ENCODE measurements around the gene LAP3. TPM values are rescaled to one million over a fixed set of nuclear protein-coding genes. Genes with fewer than 3 reads are reported as not detected.

LAP3 gene
- 33.7 to 47.8 TPM (median 37.6 TPM) in 5 replicates for total RNA-seq (2022; extraction: Qiagen RNA extraction)

GRCh38 chr4:17576932-17577664 lies at the start of gene LAP3:
LAP3 (plus strand) TSS chr4:17577198; CDS start chr4:17577466, 268 bp downstream.

GRCh38 chr4:17614416-17615299 lies 37.7 kb downstream of the LAP3 start, which contains the start of gene MED28:
MED28 (plus strand) TSS chr4:17614641; CDS start chr4:17614655, 14 bp downstream.

Other genes with a start within 250 kb of the LAP3 start
- gene QDPR, start 65.1 kb upstream of the LAP3 start, total RNA-seq (2022; extraction: Qiagen RNA extraction) = 42.5 to 47.9 TPM (median 46.7 TPM) in 5 replicates
- gene CLRN2, start 62.0 kb upstream of the LAP3 start, total RNA-seq (2022; extraction: Qiagen RNA extraction) = not detected in 5 replicates
- 28.1 to 45.3 TPM (median 29.4 TPM) in 5 replicates for gene MED28, start 37.4 kb downstream of the LAP3 start, total RNA-seq (2022; extraction: Qiagen RNA extraction)
- 0.01 to 0.05 TPM (median 0.02 TPM) in 5 replicates for gene FAM184B, start 204.4 kb downstream of the LAP3 start, total RNA-seq (2022; extraction: Qiagen RNA extraction)
- gene DCAF16, start 233.6 kb downstream of the LAP3 start, total RNA-seq (2022; extraction: Qiagen RNA extraction) = 4.5 to 7.8 TPM (median 6.7 TPM) in 5 replicates
- 19.3 to 32.3 TPM (median 25.9 TPM) in 5 replicates for gene NCAPG, start 233.8 kb downstream of the LAP3 start, total RNA-seq (2022; extraction: Qiagen RNA extraction)

All from A549 treated with dexamethasone at 1 μM for 4 hours (cell line).